Activated CD4-positive, alpha-beta memory T cell treated with anti-CD3 and anti-CD28 coated beads for 36 hours (primary cell): ENCODE data around the gene PHYKPL. TPM values are rescaled to one million over a fixed set of nuclear protein-coding genes. Genes with fewer than 3 reads are reported as not detected.
"Not testable (repeated sequence)": the region's sequence is repeated elsewhere in the genome, so short reads cannot be mapped to it uniquely, and the experiment has no call there.

Source experiments
- CTCF ChIA-PET: fragments of 350-600 bp; sonication (Branson Sonifier 250); formaldehyde crosslinking; loops from one replicate; lab custom pipeline; 2021; ENCODE audit warnings: antibody characterized with exemption, inconsistent platforms; lab: Charles Lee
- POLR2A ChIA-PET: fragments of 350-600 bp; sonication (Branson Sonifier 250); formaldehyde crosslinking; loops from one replicate; lab custom pipeline; 2021; ENCODE audit warnings: antibody characterized with exemption; lab: Charles Lee
- DNase-seq: peaks from one replicate; pipeline ENCODE4 v3.0.0-alpha.2; 2020
- H3K27ac Mint-ChIP-seq: one replicate; pipeline ENCODE4 v1.8.0; 2021; ENCODE audit warnings: mixed read lengths
- H3K27me3 Mint-ChIP-seq: one replicate; pipeline ENCODE4 v1.8.0; 2021; ENCODE audit warnings: mixed read lengths
- H3K36me3 Mint-ChIP-seq: one replicate; pipeline ENCODE4 v1.8.0; 2021; ENCODE audit warnings: mixed read lengths
- H3K4me1 Mint-ChIP-seq: one replicate; pipeline ENCODE4 v1.8.0; 2021; ENCODE audit warnings: low read depth, mixed read lengths
- H3K4me3 Mint-ChIP-seq: one replicate; pipeline ENCODE4 v1.8.0; 2021; ENCODE audit warnings: mild to moderate bottlenecking, mixed read lengths
- H3K9me3 Mint-ChIP-seq: one replicate; pipeline ENCODE4 v1.8.0; 2021; ENCODE audit warnings: mixed read lengths
- intact Hi-C: fragments of 100-400 bp; cut with micrococcal nuclease; formaldehyde crosslinking; loops from one replicate; pipeline ENCODE4 v1.15.1; 2023
- total RNA-seq, 2 experiments: library from RNA; stranded (reverse); gene quantifications; one replicate each; pipeline ENCODE4 v1.2.3, GENCODE V29; 2021

PHYKPL gene
- total RNA-seq, 2 experiments from 2014 or later, result 49.3 to 58.0 TPM

DNA sequence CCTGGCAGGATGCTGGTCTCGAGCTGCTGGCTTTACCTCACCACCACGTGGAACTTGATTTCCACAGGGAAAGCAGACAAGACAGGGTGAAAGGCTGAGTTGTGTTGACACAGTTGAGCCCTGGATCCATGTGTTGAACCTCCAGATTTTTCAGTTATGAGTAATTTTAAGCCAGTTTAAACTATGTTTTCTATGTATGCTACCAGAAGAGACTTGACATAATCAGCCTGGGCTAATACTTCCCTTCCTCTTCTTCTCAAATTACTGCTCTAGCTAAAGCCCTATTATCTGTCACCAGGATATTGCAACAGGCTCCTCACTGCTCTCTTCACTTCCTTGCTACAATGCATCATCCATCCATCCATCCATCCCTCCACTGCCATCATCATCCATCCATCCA is 12.0 kb upstream of the PHYKPL start:
- Mint-ChIP-seq H3K27me3 (no peaks in the 10 kb centered on the region), H3K4me3 (no peak overlapping the region), H3K4me1 (peaks cover 19% of the 10 kb centered on the region), H3K27ac (no peak overlapping the region), H3K9me3 (no peaks in the 10 kb centered on the region), H3K36me3 (no peaks in the 10 kb centered on the region)
- ChIA-PET POLR2A (no interaction called here), CTCF (interaction anchor here (1.0 to 1.3 kb wide), 2 partner anchors 10 to 36 kb away, joined by 3 to 4 read pairs; no protein-coding TSS in a partner anchor)
- no peak for DNase-seq
- intact Hi-C loops, result no loop called here

- intact Hi-C loops, result no loop called here
- POLR2A ChIA-PET, result no interaction called here
- H3K27ac Mint-ChIP-seq, result no peak overlapping the region
- no peaks in the 10 kb centered on the region for H3K9me3 Mint-ChIP-seq
- H3K36me3 Mint-ChIP-seq, result no peaks in the 10 kb centered on the region
- peaks cover 33% of the 10 kb centered on the region for H3K4me1 Mint-ChIP-seq
- no peaks in the 10 kb centered on the region for H3K27me3 Mint-ChIP-seq
- DNase-seq, result no peak
- CTCF ChIA-PET, result no interaction called here
- H3K4me3 Mint-ChIP-seq, result no peak overlapping the region
Observed at GRCh38 chr5:178242416-178242815, 9.8 kb upstream of the PHYKPL start.

- intact Hi-C loops, result no loop called here
- no peak overlapping the region for H3K4me3 Mint-ChIP-seq
- DNase-seq, result no peak
- H3K27ac Mint-ChIP-seq, result no peak overlapping the region
- H3K27me3 Mint-ChIP-seq, result no peaks in the 10 kb centered on the region
- CTCF ChIA-PET, result interaction anchor here (0.6 kb wide), 1 partner anchor 294 kb away, joined by 3 read pairs; no protein-coding TSS in a partner anchor
- H3K36me3 Mint-ChIP-seq, result no peaks in the 10 kb centered on the region
- POLR2A ChIA-PET, result no interaction called here
- H3K4me1 Mint-ChIP-seq, result peaks cover 35% of the 10 kb centered on the region
- no peaks in the 10 kb centered on the region for H3K9me3 Mint-ChIP-seq
Observed at GRCh38 chr5:178241688-178242231, 9.2 kb upstream of the PHYKPL start.

DNA sequence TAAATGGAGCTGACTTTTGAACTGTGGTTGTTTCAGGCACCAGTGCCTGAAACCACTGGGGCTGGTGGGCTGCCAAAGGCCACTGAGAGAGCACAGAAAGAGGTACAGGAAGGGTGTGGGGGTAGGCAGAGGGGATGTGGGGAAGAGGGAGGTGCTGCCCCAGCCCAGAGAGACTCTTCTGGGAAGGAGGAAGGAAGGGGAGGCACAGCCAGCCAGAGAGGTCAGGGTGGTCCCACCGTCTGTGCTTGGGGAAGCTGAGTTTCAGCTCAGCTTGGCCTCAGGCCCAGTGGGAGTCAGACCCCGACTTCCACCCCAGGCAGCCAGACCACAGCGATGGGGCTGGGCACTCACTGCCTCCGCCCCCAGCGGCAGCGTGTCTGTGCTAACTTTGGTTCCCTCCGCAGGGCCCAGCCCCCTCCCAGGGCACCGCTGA is 8.6 kb upstream of the PHYKPL start:
- intact Hi-C loops, result no loop called here
- ChIA-PET CTCF (interaction anchor here (0.6 kb wide), 1 partner anchor 294 kb away, joined by 3 read pairs; no protein-coding TSS in a partner anchor), POLR2A (no interaction called here)
- Mint-ChIP-seq H3K9me3 (no peaks in the 10 kb centered on the region), H3K36me3 (no peaks in the 10 kb centered on the region), H3K4me3 (no peak overlapping the region), H3K27ac (peak overlapping the region; percentile 51), H3K4me1 (peaks cover 35% of the 10 kb centered on the region), H3K27me3 (no peaks in the 10 kb centered on the region)
- no peak for DNase-seq

DNA sequence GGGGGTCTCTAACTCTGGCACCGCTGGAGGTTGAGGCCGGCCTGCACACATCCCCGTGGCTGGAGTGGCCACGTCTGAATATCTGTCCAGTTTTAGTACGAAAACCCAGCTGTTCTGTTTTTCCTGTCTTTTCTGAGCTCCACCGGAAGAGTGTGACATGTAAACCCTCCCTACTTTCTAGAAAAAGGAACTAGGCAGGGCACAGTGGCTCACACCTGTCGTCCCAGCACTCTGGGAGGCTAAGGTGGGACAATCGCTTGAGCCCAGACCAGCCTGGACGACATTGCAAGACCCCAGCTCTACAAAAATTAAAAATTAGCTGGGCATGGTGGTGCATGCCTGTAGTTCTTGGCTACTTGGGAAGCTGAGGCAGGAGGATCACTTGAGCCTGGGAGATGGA is 8.2 kb upstream of the PHYKPL start:
- H3K4me1 Mint-ChIP-seq, result peaks cover 35% of the 10 kb centered on the region
- no peaks in the 10 kb centered on the region for H3K27me3 Mint-ChIP-seq
- H3K27ac Mint-ChIP-seq, result peak overlapping the region; percentile 51
- intact Hi-C loops, result no loop called here
- H3K9me3 Mint-ChIP-seq, result no peaks in the 10 kb centered on the region
- no peak for DNase-seq
- ChIA-PET POLR2A (no interaction called here), CTCF (no interaction called here)
- H3K36me3 Mint-ChIP-seq, result no peaks in the 10 kb centered on the region
- no peak overlapping the region for H3K4me3 Mint-ChIP-seq

DNA sequence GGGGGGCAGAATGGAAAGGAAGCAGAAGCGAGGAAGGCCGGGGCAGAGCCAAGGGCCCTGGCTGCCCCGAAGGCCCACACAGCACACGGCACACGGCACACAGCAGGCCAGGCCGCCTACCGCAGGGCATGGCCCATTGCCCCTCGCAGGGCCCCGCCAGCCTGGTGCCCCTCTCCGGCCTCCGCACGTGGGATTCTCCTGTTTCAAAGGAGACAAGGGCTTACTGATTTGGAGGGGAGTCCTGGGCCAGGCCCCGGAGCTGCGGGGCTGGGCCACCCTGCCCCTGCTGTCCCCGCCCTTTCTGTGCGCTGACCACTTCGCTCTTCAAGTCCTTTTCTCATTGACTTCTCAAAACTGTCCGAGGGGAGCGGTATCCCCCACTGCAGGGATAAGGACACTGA is 7.7 kb upstream of the PHYKPL start:
- Mint-ChIP-seq H3K4me3 (no peak overlapping the region), H3K9me3 (no peaks in the 10 kb centered on the region), H3K27me3 (no peaks in the 10 kb centered on the region), H3K36me3 (no peaks in the 10 kb centered on the region), H3K27ac (no peak overlapping the region), H3K4me1 (peaks cover 35% of the 10 kb centered on the region)
- intact Hi-C loops, result no loop called here
- CTCF ChIA-PET, result no interaction called here
- no peak for DNase-seq
- POLR2A ChIA-PET, result no interaction called here

DNA sequence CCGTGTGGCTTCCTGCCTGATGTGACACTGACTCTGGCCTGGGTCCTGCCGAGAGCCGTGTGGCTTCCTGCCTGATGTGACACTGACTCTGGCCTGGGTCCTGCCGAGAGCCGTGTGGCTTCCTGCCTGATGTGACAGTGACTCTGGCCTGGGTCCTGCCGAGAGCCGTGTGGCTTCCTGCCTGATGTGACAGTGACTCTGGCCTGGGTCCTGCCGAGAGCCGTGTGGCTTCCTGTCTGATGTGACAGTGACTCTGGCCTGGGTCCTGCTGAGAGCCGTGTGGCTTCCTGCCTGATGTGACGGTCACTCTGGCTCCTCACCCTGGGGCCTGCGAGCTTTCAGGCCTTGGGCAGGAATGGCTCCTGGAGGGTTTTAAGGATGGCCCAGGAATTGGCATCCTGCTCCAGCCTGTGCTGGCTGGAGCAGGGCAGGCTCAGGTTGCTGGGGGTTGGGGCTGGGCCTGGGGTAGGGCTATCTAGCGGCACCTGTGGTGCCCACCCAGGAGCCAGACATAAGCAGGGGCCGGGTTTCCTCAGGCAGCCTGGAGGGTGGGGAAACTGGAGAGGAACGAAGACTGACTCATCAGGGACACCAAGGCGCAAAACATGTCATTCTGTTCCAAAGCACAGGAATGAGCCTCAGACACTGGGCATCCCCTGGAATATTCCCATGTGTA is 7.2 kb upstream of the PHYKPL start:
- peak; percentile 53 for DNase-seq
- CTCF ChIA-PET, H3K36me3 Mint-ChIP-seq, H3K4me3 Mint-ChIP-seq, H3K9me3 Mint-ChIP-seq, H3K27me3 Mint-ChIP-seq: not testable (repeated sequence)
- H3K27ac Mint-ChIP-seq, result peak overlapping the region; percentile 77
- H3K4me1 Mint-ChIP-seq, result peaks cover 39% of the 10 kb centered on the region
- intact Hi-C loops, result loop anchor here (5.0 to 10.0 kb wide), 2 partner anchors 315 to 353 kb away; partner anchors contain the start of gene COL23A1
- POLR2A ChIA-PET, result interaction anchor here (0.7 kb wide), 1 partner anchor 35 kb away, joined by 3 read pairs; the partner anchor contains the start of gene HNRNPAB

DNA sequence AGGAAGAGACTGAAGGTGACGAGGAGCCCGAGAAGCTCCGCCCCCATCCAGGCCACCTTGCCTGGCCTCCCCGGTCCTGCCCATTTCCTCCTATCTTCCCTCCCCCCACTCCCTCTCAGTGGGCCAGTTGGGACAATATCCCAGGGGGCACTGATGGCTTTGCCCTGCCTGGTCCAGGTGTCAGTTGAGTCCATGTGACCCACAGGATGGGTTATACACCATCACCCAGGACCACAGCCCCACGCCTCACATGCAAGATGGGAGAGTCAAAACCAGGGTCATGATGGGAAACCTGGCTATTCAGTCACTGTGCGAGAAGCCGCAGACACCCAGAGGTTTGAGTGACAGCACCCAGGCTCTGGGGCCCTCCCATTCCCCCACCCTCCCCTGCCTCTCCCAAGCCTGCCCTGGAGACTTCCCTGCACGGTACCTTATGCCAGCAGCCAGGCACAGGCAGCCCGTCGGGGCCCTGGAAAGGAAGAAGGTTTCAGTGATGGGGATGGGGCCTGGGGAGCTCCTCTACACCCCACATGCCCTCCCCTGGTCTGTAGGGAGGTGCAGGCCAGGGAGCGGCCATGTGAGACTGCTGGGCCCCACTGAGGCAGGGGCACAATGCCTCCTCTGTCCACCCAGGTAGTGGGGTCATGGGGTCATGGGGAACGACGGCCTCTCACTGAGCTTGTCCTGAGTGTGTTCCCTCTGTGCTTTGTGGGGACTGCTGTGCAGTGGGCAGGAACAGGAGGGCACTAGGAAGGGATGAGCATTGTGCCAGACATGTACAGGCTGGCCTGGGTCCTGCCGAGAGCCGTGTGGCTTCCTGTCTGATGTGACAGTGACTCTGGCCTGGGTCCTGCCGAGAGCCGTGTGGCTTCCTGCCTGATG is 6.3 kb upstream of the PHYKPL start:
- ChIA-PET POLR2A (interaction anchor here (0.7 kb wide), 1 partner anchor 34 kb away, joined by 3 read pairs; the partner anchor contains the start of gene HNRNPAB), CTCF (no interaction called here)
- peak; percentile 55 for DNase-seq
- Mint-ChIP-seq H3K4me1 (peaks cover 39% of the 10 kb centered on the region), H3K36me3 (no peaks in the 10 kb centered on the region), H3K4me3 (no peak overlapping the region), H3K9me3 (no peaks in the 10 kb centered on the region), H3K27me3 (no peaks in the 10 kb centered on the region), H3K27ac (peak overlapping the region; percentile 91)
- intact Hi-C loops, result loop anchor here (5.0 to 10.0 kb wide), 2 partner anchors 316 to 353 kb away; partner anchors contain the start of gene COL23A1

DNA sequence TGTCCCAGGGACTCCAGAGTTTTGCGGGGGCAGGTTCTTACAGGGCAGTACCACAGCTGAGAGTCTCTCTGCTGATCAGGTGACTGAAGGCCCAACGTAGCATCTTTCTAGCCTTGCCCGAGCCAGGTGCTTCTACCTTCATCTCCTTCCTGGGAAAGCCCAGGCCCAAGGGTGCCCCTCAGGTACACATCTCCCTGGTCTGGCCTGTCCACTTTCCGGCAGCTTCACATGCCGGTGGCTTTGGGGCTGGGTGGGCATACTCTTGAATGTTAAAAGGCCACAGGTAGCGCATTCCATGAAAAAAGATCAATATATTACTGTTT is 5.7 kb upstream of the PHYKPL start:
- Mint-ChIP-seq H3K36me3 (no peaks in the 10 kb centered on the region), H3K4me1 (peaks cover 39% of the 10 kb centered on the region), H3K4me3 (no peak overlapping the region), H3K27ac (peak overlapping the region; percentile 91), H3K9me3 (no peaks in the 10 kb centered on the region), H3K27me3 (no peaks in the 10 kb centered on the region)
- POLR2A ChIA-PET, result interaction anchor here (0.9 kb wide), 1 partner anchor 34 kb away, joined by 3 read pairs; the partner anchor contains the start of gene HNRNPAB
- no peak for DNase-seq
- intact Hi-C loops, result loop anchor here (5.0 to 10.0 kb wide), 2 partner anchors 317 to 354 kb away; partner anchors contain the start of gene COL23A1
- CTCF ChIA-PET, result no interaction called here

GRCh38 chr5:178237431-178238312 is 5.1 kb upstream of the PHYKPL start:
- Mint-ChIP-seq H3K27ac (peak overlapping the region; percentile 33), H3K4me3 (no peak overlapping the region), H3K4me1 (peaks cover 41% of the 10 kb centered on the region), H3K9me3 (no peaks in the 10 kb centered on the region), H3K27me3 (no peaks in the 10 kb centered on the region), H3K36me3 (no peaks in the 10 kb centered on the region)
- DNase-seq, result no peak
- POLR2A ChIA-PET, result interaction anchor here (0.5 to 0.9 kb wide), 2 partner anchors 18 to 33 kb away, joined by 3 to 7 read pairs; partner anchors contain the start of gene HNRNPAB
- intact Hi-C loops, result loop anchor here (5.0 to 10.0 kb wide), 2 partner anchors 317 to 355 kb away; partner anchors contain the start of gene COL23A1
- CTCF ChIA-PET, result no interaction called here

DNA sequence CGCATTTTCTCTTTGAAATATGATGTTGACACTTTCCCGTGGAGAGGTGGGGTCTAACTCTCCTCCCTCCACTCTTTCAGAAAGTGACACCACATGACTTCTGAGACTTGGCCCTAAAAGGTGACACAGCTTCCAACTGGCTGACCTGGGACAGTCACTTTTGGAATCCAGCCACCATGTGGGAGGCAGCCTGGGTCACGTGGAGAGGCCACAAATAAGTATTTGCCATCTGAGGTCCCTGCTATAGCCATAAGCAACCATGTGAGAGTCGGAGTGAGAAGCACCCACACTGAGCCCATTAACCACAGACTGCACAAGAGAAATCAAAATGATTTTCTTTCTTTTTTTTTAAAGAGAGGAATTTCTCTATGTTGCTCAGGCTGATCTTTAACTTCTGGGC is 4.1 kb upstream of the PHYKPL start:
- no peak overlapping the region for H3K27ac Mint-ChIP-seq
- no peak overlapping the region for H3K4me3 Mint-ChIP-seq
- no peaks in the 10 kb centered on the region for H3K27me3 Mint-ChIP-seq
- H3K36me3 Mint-ChIP-seq, result peaks cover 3% of the 10 kb centered on the region
- peaks cover 42% of the 10 kb centered on the region for H3K4me1 Mint-ChIP-seq
- DNase-seq, result no peak
- intact Hi-C loops, result loop anchor here (5.0 to 10.0 kb wide), 2 partner anchors 318 to 356 kb away; partner anchors contain the start of gene COL23A1
- no peaks in the 10 kb centered on the region for H3K9me3 Mint-ChIP-seq
- ChIA-PET CTCF (no interaction called here), POLR2A (no interaction called here)
